ENCODE data around the gene AVEN.
"Not testable (repeated sequence)": the region's sequence is repeated elsewhere in the genome, so short reads cannot be mapped to it uniquely, and the experiment has no call there.

Gene AVEN

GRCh38 chr15:34019369-34019990 is 19.5 kb downstream of the AVEN start:
- Histone ChIP-seq H3K36me3 (replicated peaks) (no peaks in the 10 kb centered on the region), H3K27ac (no peak overlapping the region), H3K4me3 (ENCODE audit: low read depth, low read length) (no peak overlapping the region), H3K27me3 (replicated peaks) (no peaks in the 10 kb centered on the region)
- TF ChIP-seq CTCF (IDR thresholded peaks at IDR 0.05; ENCODE audit: low read depth, low read length, missing control alignments), result no peak
- in situ Hi-C loops (cut with HindIII; ENCODE audit: low pct_ligation_motif_present, low sequenced_read_pairs), result no loop called here
- DNase-seq, result no peak

GRCh38 chr15:34018738-34019137 is 20.3 kb downstream of the AVEN start:
- H3K27ac ChIP-seq; DNase-seq; H3K4me3 ChIP-seq (ENCODE audit: low read depth, low read length); H3K36me3 ChIP-seq (replicated peaks); in situ Hi-C loops (cut with HindIII; ENCODE audit: low pct_ligation_motif_present, low sequenced_read_pairs); H3K27me3 ChIP-seq (replicated peaks): not testable (repeated sequence)

- Histone ChIP-seq H3K27me3 (replicated peaks) (no peaks in the 10 kb centered on the region), H3K4me3 (ENCODE audit: low read depth, low read length) (no peak overlapping the region), H3K36me3 (replicated peaks) (no peaks in the 10 kb centered on the region), H3K27ac (no peak overlapping the region)
- DNase-seq, result no peak
- in situ Hi-C loops (cut with HindIII; ENCODE audit: low pct_ligation_motif_present, low sequenced_read_pairs), result no loop called here
- TF ChIP-seq CTCF (IDR thresholded peaks at IDR 0.05; ENCODE audit: low read depth, low read length, missing control alignments), result no peak
These were observed 20.9 kb downstream of the AVEN start for GRCh38 chr15:34018021-34018645.

- no peak for TF ChIP-seq CTCF (IDR thresholded peaks at IDR 0.05; ENCODE audit: low read depth, low read length, missing control alignments)
- Histone ChIP-seq H3K36me3 (replicated peaks) (no peaks in the 10 kb centered on the region), H3K27ac (no peak overlapping the region), H3K27me3 (replicated peaks) (no peaks in the 10 kb centered on the region), H3K4me3 (ENCODE audit: low read depth, low read length) (no peak overlapping the region)
- in situ Hi-C loops (cut with HindIII; ENCODE audit: low pct_ligation_motif_present, low sequenced_read_pairs), result no loop called here
- DNase-seq, result peak; percentile 7
These were observed 24.4 kb downstream of the AVEN start for GRCh38 chr15:34014556-34014955.

GRCh38 chr15:34013746-34014145 is 25.3 kb downstream of the AVEN start:
- no peak for DNase-seq
- TF ChIP-seq CTCF (IDR thresholded peaks at IDR 0.05; ENCODE audit: low read depth, low read length, missing control alignments), result no peak
- no peak overlapping the region for H3K27ac ChIP-seq
- in situ Hi-C loops (cut with HindIII; ENCODE audit: low pct_ligation_motif_present, low sequenced_read_pairs), result no loop called here
- H3K36me3 ChIP-seq (replicated peaks), result no peaks in the 10 kb centered on the region
- no peaks in the 10 kb centered on the region for H3K27me3 ChIP-seq (replicated peaks)
- H3K4me3 ChIP-seq (ENCODE audit: low read depth, low read length), result no peak overlapping the region

GRCh38 chr15:34012461-34013028 is 26.5 kb downstream of the AVEN start:
- no peak overlapping the region for H3K27ac ChIP-seq
- H3K27me3 ChIP-seq (replicated peaks), result no peaks in the 10 kb centered on the region
- no peak for DNase-seq
- in situ Hi-C loops (cut with HindIII; ENCODE audit: low pct_ligation_motif_present, low sequenced_read_pairs), result no loop called here
- H3K36me3 ChIP-seq (replicated peaks), result no peaks in the 10 kb centered on the region
- no peak overlapping the region for H3K4me3 ChIP-seq (ENCODE audit: low read depth, low read length)
- no peak for TF ChIP-seq CTCF (IDR thresholded peaks at IDR 0.05; ENCODE audit: low read depth, low read length, missing control alignments)
